SJSA1 (cell line): Measurements from ENCODE around the gene CHI3L2. TPM values are rescaled to one million over a fixed set of nuclear protein-coding genes. Genes with fewer than 3 reads are reported as not detected.
"Not testable (repeated sequence)": the region's sequence is repeated elsewhere in the genome, so short reads cannot be mapped to it uniquely, and the experiment has no call there.

Source experiments
- DNase-seq, 2 experiments: peaks; one replicate each; pipeline ENCODE4 v3.0.0-alpha.2; 2015 to 2020; ENCODE audit warnings: low spot score in 2 of 2, low read depth in 1 of 2
- H3K27ac ChIP-seq: fragments of 250-450 bp; sonication (Bioruptor Pico); 2 replicates; pipeline ENCODE4 v1.5.1; 2020; ENCODE audit warnings: mild to moderate bottlenecking, moderate library complexity
- H3K27me3 ChIP-seq: fragments of 250-450 bp; sonication (Bioruptor Pico); replicated peaks from 2 replicates; pipeline ENCODE4 v1.5.1; 2020; ENCODE audit warnings: mild to moderate bottlenecking, moderate library complexity
- H3K36me3 ChIP-seq: fragments of 250-450 bp; sonication (Bioruptor Pico); 2 replicates; pipeline ENCODE4 v1.5.1; 2020; ENCODE audit warnings: mild to moderate bottlenecking
- H3K4me1 ChIP-seq: fragments of 250-450 bp; sonication (Bioruptor Pico); replicated peaks from 2 replicates; pipeline ENCODE4 v1.6.1; 2021; ENCODE audit warnings: mild to moderate bottlenecking
- H3K4me3 ChIP-seq: fragments of 250-450 bp; sonication (Bioruptor Pico); 2 replicates; pipeline ENCODE4 v1.5.1; 2020; ENCODE audit warnings: mild to moderate bottlenecking
- H3K9me3 ChIP-seq: fragments of 250-450 bp; sonication (Bioruptor Pico); replicated peaks from 2 replicates; pipeline ENCODE4 v1.5.1; 2020; ENCODE audit warnings: mild to moderate bottlenecking
- total RNA-seq: library from RNA; depleted of rRNA; stranded (reverse); fragments of >200 nt; shearing (Covaris generic); gene quantifications from 2 replicates; pipeline ENCODE4 v1.2.3, GENCODE V29; 2014

The CHI3L2 gene
- total RNA-seq, 1 experiment from 2014 or later = not detected

- Histone ChIP-seq H3K36me3 (no peaks in the 10 kb centered on the region), H3K4me1 (peaks cover 12% of the 10 kb centered on the region), H3K27ac (no peak overlapping the region), H3K9me3 (no peaks in the 10 kb centered on the region), H3K4me3 (no peak overlapping the region), H3K27me3 (peaks cover 28% of the 10 kb centered on the region)
- DNase-seq = no peak
Measured at GRCh38 chr1:111208921-111209320, 18.6 kb upstream of the CHI3L2 start.

- Histone ChIP-seq H3K4me1 (peaks cover 6% of the 10 kb centered on the region), H3K9me3 (no peaks in the 10 kb centered on the region), H3K27me3 (peaks cover 21% of the 10 kb centered on the region), H3K4me3 (no peak overlapping the region), H3K36me3 (no peaks in the 10 kb centered on the region), H3K27ac (no peak overlapping the region)
- no peak for DNase-seq
Measured at GRCh38 chr1:111209622-111210021, 17.9 kb upstream of the CHI3L2 start.

- Histone ChIP-seq H3K27me3 (peaks cover 11% of the 10 kb centered on the region; the same call in 1 of the 2 replicates), H3K4me3 (no peak overlapping the region), H3K36me3 (no peaks in the 10 kb centered on the region), H3K27ac (no peak overlapping the region), H3K9me3 (no peaks in the 10 kb centered on the region), H3K4me1 (no peaks in the 10 kb centered on the region)
- no peak for DNase-seq
Measured at GRCh38 chr1:111211921-111212320, 15.6 kb upstream of the CHI3L2 start.

GRCh38 chr1:111212634-111213335 lies 14.7 kb upstream of the CHI3L2 start:
- H3K9me3 ChIP-seq = no peaks in the 10 kb centered on the region
- DNase-seq = no peak
- H3K27me3 ChIP-seq = peaks cover 11% of the 10 kb centered on the region; the same call in 1 of the 2 replicates
- no peaks in the 10 kb centered on the region for H3K4me1 ChIP-seq
- H3K27ac ChIP-seq = no peak overlapping the region
- H3K4me3 ChIP-seq = no peak overlapping the region
- no peaks in the 10 kb centered on the region for H3K36me3 ChIP-seq

- Histone ChIP-seq H3K27me3 (peaks cover 7% of the 10 kb centered on the region; the same call in 1 of the 2 replicates), H3K27ac (no peak overlapping the region), H3K4me3 (no peak overlapping the region), H3K36me3 (no peaks in the 10 kb centered on the region), H3K9me3 (no peaks in the 10 kb centered on the region), H3K4me1 (no peaks in the 10 kb centered on the region)
- DNase-seq = no peak
Measured at GRCh38 chr1:111213412-111213811, 14.1 kb upstream of the CHI3L2 start.

- no peak overlapping the region for H3K4me3 ChIP-seq
- no peak for DNase-seq
- no peaks in the 10 kb centered on the region for H3K4me1 ChIP-seq
Measured at GRCh38 chr1:111214074-111214801, 13.3 kb upstream of the CHI3L2 start.

GRCh38 chr1:111214884-111215283 lies 12.6 kb upstream of the CHI3L2 start:
- Histone ChIP-seq H3K27me3 (no peaks in the 10 kb centered on the region; the same call in 1 of the 2 replicates), H3K4me1 (no peaks in the 10 kb centered on the region), H3K36me3 (no peaks in the 10 kb centered on the region), H3K9me3 (no peaks in the 10 kb centered on the region), H3K4me3 (no peak overlapping the region), H3K27ac (no peak overlapping the region)
- no peak for DNase-seq

More at GRCh38 chr1:111214074-111214801, 13.3 kb upstream of the CHI3L2 start:
- H3K9me3 ChIP-seq = no peaks in the 10 kb centered on the region
- H3K27ac ChIP-seq = no peak overlapping the region
- no peaks in the 10 kb centered on the region for H3K36me3 ChIP-seq
- no peaks in the 10 kb centered on the region; the same call in 1 of the 2 replicates for H3K27me3 ChIP-seq

- not testable (repeated sequence) for H3K4me1 ChIP-seq, DNase-seq, H3K9me3 ChIP-seq, H3K27ac ChIP-seq, H3K4me3 ChIP-seq, H3K27me3 ChIP-seq, H3K36me3 ChIP-seq
Measured at GRCh38 chr1:111215285-111215684, 12.2 kb upstream of the CHI3L2 start.

GRCh38 chr1:111216751-111217150 lies 10.8 kb upstream of the CHI3L2 start:
- DNase-seq = no peak
- no peak overlapping the region for H3K27ac ChIP-seq
- no peaks in the 10 kb centered on the region for H3K4me1 ChIP-seq
- no peaks in the 10 kb centered on the region; the same call in 1 of the 2 replicates for H3K27me3 ChIP-seq
- H3K4me3 ChIP-seq = no peak overlapping the region
- H3K36me3 ChIP-seq = no peaks in the 10 kb centered on the region
- H3K9me3 ChIP-seq = no peaks in the 10 kb centered on the region

- no peak overlapping the region for H3K4me3 ChIP-seq
- no peaks in the 10 kb centered on the region for H3K4me1 ChIP-seq
- no peaks in the 10 kb centered on the region; the same call in 1 of the 2 replicates for H3K27me3 ChIP-seq
Measured at GRCh38 chr1:111217183-111217910, 10.2 kb upstream of the CHI3L2 start.

GRCh38 chr1:111218701-111219556 lies 8.6 kb upstream of the CHI3L2 start:
- H3K27ac ChIP-seq = no peak overlapping the region
- H3K27me3 ChIP-seq = no peaks in the 10 kb centered on the region
- H3K36me3 ChIP-seq = no peaks in the 10 kb centered on the region
- no peaks in the 10 kb centered on the region for H3K9me3 ChIP-seq
- H3K4me1 ChIP-seq = no peaks in the 10 kb centered on the region
- H3K4me3 ChIP-seq = no peak overlapping the region
- no peak for DNase-seq

More at GRCh38 chr1:111217183-111217910, 10.2 kb upstream of the CHI3L2 start:
- Histone ChIP-seq H3K27ac (no peak overlapping the region), H3K9me3 (no peaks in the 10 kb centered on the region), H3K36me3 (no peaks in the 10 kb centered on the region)
- no peak for DNase-seq

- Histone ChIP-seq H3K36me3 (no peaks in the 10 kb centered on the region), H3K9me3 (no peaks in the 10 kb centered on the region), H3K4me3 (no peak overlapping the region), H3K27ac (no peak overlapping the region), H3K27me3 (no peaks in the 10 kb centered on the region), H3K4me1 (no peaks in the 10 kb centered on the region)
- DNase-seq = no peak
Measured at GRCh38 chr1:111219557-111220286, 7.8 kb upstream of the CHI3L2 start.
